Loucy (cell line): ENCODE results near the gene AFF1.
"Not testable (repeated sequence)": the region's sequence is repeated elsewhere in the genome, so short reads cannot be mapped to it uniquely, and the experiment has no call there.

Experiments used
- H2AFZ ChIP-seq: fragments of 200-600 bp; sonication (generic); 2 replicates; pipeline ENCODE4 v1.6.0; 2016; ENCODE audit warnings: antibody characterized with exemption, mild to moderate bottlenecking, low read length, moderate library complexity
- H3F3A ChIP-seq: fragments of 200-600 bp; 2 replicates; pipeline ENCODE4 v1.6.0; 2016; ENCODE audit warnings: antibody characterized with exemption, low read depth, mild to moderate bottlenecking
- H3K27me3 ChIP-seq: fragments of 200-600 bp; sonication (generic); 2 replicates; pipeline ENCODE4 v1.6.1; 2014; ENCODE audit warnings: low read length, mild to moderate bottlenecking; ENCODE audit not compliant: insufficient read depth, poor library complexity, severe bottlenecking
- H3K36me3 ChIP-seq: fragments of 200-600 bp; sonication (generic); 2 replicates; pipeline ENCODE4 v1.6.1; 2016; ENCODE audit warnings: low read length; ENCODE audit not compliant: insufficient read depth
- H3K4me1 ChIP-seq: fragments of 200-600 bp; sonication (generic); 2 replicates; pipeline ENCODE4 v1.5.1; 2014; ENCODE audit warnings: low read length, mild to moderate bottlenecking; ENCODE audit not compliant: insufficient read depth, poor library complexity, severe bottlenecking
- H3K4me2 ChIP-seq: fragments of 200-600 bp; sonication (generic); 2 replicates; pipeline ENCODE4 v1.6.0; 2014; ENCODE audit warnings: antibody characterized with exemption, low read length, low read depth, mild to moderate bottlenecking; ENCODE audit not compliant: poor library complexity, severe bottlenecking
- H3K4me3 ChIP-seq: fragments of 200-600 bp; sonication (generic); 2 replicates; pipeline ENCODE4 v1.5.1; 2014; ENCODE audit warnings: low read length, mild to moderate bottlenecking, mixed read lengths; ENCODE audit not compliant: poor library complexity, severe bottlenecking
- H3K79me2 ChIP-seq: fragments of 200-600 bp; sonication (generic); 2 replicates; pipeline ENCODE4 v1.6.1; 2014; ENCODE audit warnings: low read length; ENCODE audit not compliant: insufficient read depth
- H3K9ac ChIP-seq: fragments of 200-600 bp; sonication (generic); 2 replicates; pipeline ENCODE4 v1.6.0; 2014; ENCODE audit warnings: mild to moderate bottlenecking, low read depth, low read length, moderate library complexity; ENCODE audit not compliant: poor library complexity, severe bottlenecking
- H3K9me2 ChIP-seq: fragments of 200-600 bp; sonication (generic); replicated peaks from 2 replicates; pipeline ENCODE4 v1.6.1; 2016; ENCODE audit warnings: low read depth, low read length, mixed read lengths
- H3K9me3 ChIP-seq: fragments of 200-600 bp; sonication (generic); 2 replicates; pipeline ENCODE4 v1.6.1; 2014; ENCODE audit warnings: mild to moderate bottlenecking, antibody characterized with exemption, low read length, low read depth; ENCODE audit not compliant: insufficient read depth
- H4K20me1 ChIP-seq: fragments of 200-600 bp; sonication (generic); 2 replicates; pipeline ENCODE4 v1.6.0; 2014; ENCODE audit warnings: antibody characterized with exemption, low read length, mild to moderate bottlenecking; ENCODE audit not compliant: insufficient read depth, poor library complexity, severe bottlenecking
- CTCF ChIP-seq: fragments of 200-600 bp; sonication (generic); conservative IDR thresholded peaks from 2 replicates; pipeline ENCODE4 v1.5.1; 2014; ENCODE audit warnings: mild to moderate bottlenecking, antibody characterized with exemption, low read length
- EZH2phosphoT487 ChIP-seq: fragments of 200-600 bp; IDR thresholded peaks from 2 replicates; pipeline ENCODE4 v1.6.1; 2018; ENCODE audit warnings: antibody characterized with exemption, mild to moderate bottlenecking, moderate library complexity, borderline replicate concordance

AFF1 gene

GRCh38 chr4:87134122-87134521 lies 199.3 kb downstream of the AFF1 start:
- Histone ChIP-seq H3K9ac (no peak overlapping the region), H3K4me3 (no peak overlapping the region), H3K36me3 (peaks cover 93% of the 10 kb centered on the region), H2AFZ (no peak overlapping the region), H3F3A (no peaks in the 10 kb centered on the region), H3K9me2 (no peaks in the 10 kb centered on the region), H3K79me2 (no peaks in the 10 kb centered on the region), H3K9me3 (no peaks in the 10 kb centered on the region), H3K4me2 (no peak overlapping the region), H3K4me1 (no peaks in the 10 kb centered on the region), H4K20me1 (no peaks in the 10 kb centered on the region), H3K27me3 (no peaks in the 10 kb centered on the region)
- TF ChIP-seq EZH2phosphoT487 (no peak), CTCF (no peak)

- no peaks in the 10 kb centered on the region for H3K79me2 ChIP-seq
- no peak overlapping the region for H3K9ac ChIP-seq
- TF ChIP-seq CTCF: no peak
- no peak for TF ChIP-seq EZH2phosphoT487
- no peaks in the 10 kb centered on the region for H3K9me3 ChIP-seq
- H3K4me1 ChIP-seq: no peaks in the 10 kb centered on the region
- no peaks in the 10 kb centered on the region for H3K9me2 ChIP-seq
- no peaks in the 10 kb centered on the region for H3F3A ChIP-seq
- no peak overlapping the region for H2AFZ ChIP-seq
- no peak overlapping the region for H3K4me2 ChIP-seq
- H3K27me3 ChIP-seq: no peaks in the 10 kb centered on the region
- peaks cover 31% of the 10 kb centered on the region for H3K36me3 ChIP-seq
- no peak overlapping the region for H3K4me3 ChIP-seq
- H4K20me1 ChIP-seq: no peaks in the 10 kb centered on the region
These were observed 206.6 kb downstream of the AFF1 start for GRCh38 chr4:87141428-87141827.

- Histone ChIP-seq H3F3A (no peaks in the 10 kb centered on the region), H3K4me3 (no peak overlapping the region), H4K20me1 (no peaks in the 10 kb centered on the region), H3K9me2 (no peaks in the 10 kb centered on the region), H3K4me1 (no peaks in the 10 kb centered on the region), H3K79me2 (no peaks in the 10 kb centered on the region), H3K4me2 (peak overlapping the region; percentile 13), H3K9ac (no peak overlapping the region), H3K9me3 (no peaks in the 10 kb centered on the region), H3K36me3 (peaks cover 10% of the 10 kb centered on the region; the same call in 1 of the 2 replicates), H3K27me3 (no peaks in the 10 kb centered on the region), H2AFZ (no peak overlapping the region)
- TF ChIP-seq CTCF (no peak), EZH2phosphoT487 (no peak)
These were observed 209.5 kb downstream of the AFF1 start for GRCh38 chr4:87144356-87144755.

- H3K79me2 ChIP-seq, H3K4me1 ChIP-seq, H3K36me3 ChIP-seq: not testable (repeated sequence)
These were observed 211.1 kb downstream of the AFF1 start for GRCh38 chr4:87145934-87146333.

More at GRCh38 chr4:87145934-87146333, 211.1 kb downstream of the AFF1 start:
- not testable (repeated sequence) for H2AFZ ChIP-seq, H3K9me3 ChIP-seq, H3K27me3 ChIP-seq, H3K9ac ChIP-seq, H3K4me2 ChIP-seq, H3K4me3 ChIP-seq, H3K9me2 ChIP-seq, H4K20me1 ChIP-seq, H3F3A ChIP-seq
